Measurements from ENCODE around the gene C6orf132.

C6orf132 gene

DNA sequence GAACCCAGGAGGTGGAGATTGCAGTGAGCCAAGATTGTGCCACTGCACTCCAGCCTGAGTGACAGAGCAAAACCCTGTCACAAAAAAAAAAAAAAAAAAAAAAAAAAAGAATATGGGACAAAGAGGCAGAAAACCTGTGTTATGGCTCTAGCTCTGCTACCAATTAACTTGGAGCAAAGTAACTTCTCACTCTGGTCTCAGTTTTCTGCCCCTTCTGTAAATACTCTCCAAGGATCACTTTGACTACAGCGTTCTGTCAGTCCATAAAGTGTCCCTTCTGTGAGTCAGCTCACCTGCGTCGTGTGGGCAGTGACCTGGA lies 24.6 kb downstream of the C6orf132 start:
- Histone ChIP-seq H3K9ac (ENCODE audit: low read length) (no peak overlapping the region), H3K4me3 (ENCODE audit: low read depth, low read length) (no peak overlapping the region), H3K36me3 (ENCODE audit: control insufficient read depth, insufficient read depth, low read length) (peaks cover 12% of the 10 kb centered on the region; the same call in 1 of the 2 replicates), H3K4me1 (ENCODE audit: control insufficient read depth, insufficient read depth, low read length) (no peaks in the 10 kb centered on the region), H3K27me3 (ENCODE audit: control insufficient read depth, insufficient read depth, low read length) (no peaks in the 10 kb centered on the region), H3K27ac (ENCODE audit: low read depth, low read length) (no peak overlapping the region), H3K9me3 (ENCODE audit: control insufficient read depth, insufficient read depth, low read depth, low read length) (no peaks in the 10 kb centered on the region)

DNA sequence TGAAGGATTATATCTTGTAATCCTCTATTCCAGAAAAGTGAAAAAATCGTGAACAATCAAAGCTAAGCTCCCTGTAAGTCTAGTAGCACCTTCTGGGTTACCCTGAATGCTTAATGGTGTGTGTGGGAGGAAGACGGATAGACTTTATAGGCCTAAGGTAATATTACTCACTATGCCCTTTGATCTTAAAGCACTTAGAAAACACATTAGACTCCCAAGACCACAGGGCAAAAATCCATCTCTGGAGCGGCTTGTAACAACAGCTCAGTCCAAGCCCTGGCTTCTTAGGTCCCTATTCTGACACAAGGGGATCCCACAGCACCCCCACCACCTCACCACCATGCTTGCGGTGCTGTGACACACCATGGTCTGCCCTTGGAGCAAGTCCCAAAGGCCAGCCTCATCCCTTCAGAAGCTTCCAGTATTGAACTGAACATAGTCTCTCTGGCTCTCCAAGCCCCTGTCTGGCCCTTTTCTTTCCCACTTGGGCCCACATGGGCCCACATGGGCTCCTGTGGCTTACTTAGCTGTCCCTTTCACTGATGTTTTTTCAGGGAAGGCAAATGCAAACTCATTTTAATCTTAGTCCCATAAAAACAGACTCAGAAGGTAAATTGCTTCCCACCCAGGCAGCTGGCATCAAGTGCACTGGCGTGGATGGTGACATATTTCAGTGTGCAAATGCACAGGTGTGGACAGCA lies 28.3 kb downstream of the C6orf132 start:
- no peaks in the 10 kb centered on the region for H3K4me1 ChIP-seq (ENCODE audit: control insufficient read depth, insufficient read depth, low read length)
- peaks cover 15% of the 10 kb centered on the region for H3K36me3 ChIP-seq (ENCODE audit: control insufficient read depth, insufficient read depth, low read length)
- no peak overlapping the region for H3K9ac ChIP-seq (ENCODE audit: low read length)
- H3K4me3 ChIP-seq (ENCODE audit: low read depth, low read length): no peak overlapping the region
- H3K27ac ChIP-seq (ENCODE audit: low read depth, low read length): no peak overlapping the region
- H3K27me3 ChIP-seq (ENCODE audit: control insufficient read depth, insufficient read depth, low read length): no peaks in the 10 kb centered on the region
- no peaks in the 10 kb centered on the region for H3K9me3 ChIP-seq (ENCODE audit: control insufficient read depth, insufficient read depth, low read depth, low read length)

DNA sequence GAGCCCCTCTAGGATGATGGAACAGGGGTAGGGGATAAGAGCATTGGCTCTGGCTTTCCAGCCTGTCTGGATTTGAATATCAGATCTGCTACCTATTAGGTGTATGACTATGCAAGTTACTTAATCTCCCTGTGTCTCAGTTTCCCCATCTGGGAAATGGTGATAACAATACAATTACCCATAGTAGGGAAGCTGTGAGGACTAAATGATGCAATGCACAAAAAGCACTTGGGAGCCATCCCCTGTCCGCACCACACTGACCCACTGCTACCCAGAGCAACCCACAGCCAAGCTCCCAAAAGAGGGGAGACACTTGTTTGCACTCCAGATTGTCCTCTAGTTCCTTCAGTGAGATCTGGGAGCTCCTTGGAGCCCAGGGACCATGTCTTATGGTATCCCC lies 30.1 kb downstream of the C6orf132 start:
- Histone ChIP-seq H3K9me3 (ENCODE audit: control insufficient read depth, insufficient read depth, low read depth, low read length) (no peaks in the 10 kb centered on the region), H3K36me3 (ENCODE audit: control insufficient read depth, insufficient read depth, low read length) (peaks cover 28% of the 10 kb centered on the region), H3K27ac (ENCODE audit: low read depth, low read length) (no peak overlapping the region), H3K4me1 (ENCODE audit: control insufficient read depth, insufficient read depth, low read length) (no peaks in the 10 kb centered on the region), H3K4me3 (ENCODE audit: low read depth, low read length) (no peak overlapping the region), H3K27me3 (ENCODE audit: control insufficient read depth, insufficient read depth, low read length) (no peaks in the 10 kb centered on the region), H3K9ac (ENCODE audit: low read length) (no peak overlapping the region)

DNA sequence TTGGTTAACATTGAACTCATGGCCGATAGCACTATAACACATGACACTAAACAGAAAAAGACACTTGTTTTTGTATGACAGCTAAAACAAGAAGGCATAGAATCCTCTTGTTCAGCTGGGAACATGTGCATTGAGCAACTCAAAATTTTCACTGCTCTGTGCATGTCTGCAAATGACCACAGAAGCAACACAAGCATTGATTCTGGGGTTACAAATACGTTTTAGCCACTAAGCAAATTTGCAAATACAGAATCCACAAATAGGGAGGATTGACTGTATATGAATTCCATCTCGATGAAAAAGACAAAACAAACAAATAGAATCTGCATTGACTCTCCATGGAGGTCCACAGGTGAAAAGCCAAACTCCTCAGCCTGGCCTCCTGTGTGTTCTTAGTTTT lies 31.7 kb downstream of the C6orf132 start:
- no peaks in the 10 kb centered on the region for H3K27me3 ChIP-seq (ENCODE audit: control insufficient read depth, insufficient read depth, low read length)
- no peak overlapping the region for H3K4me3 ChIP-seq (ENCODE audit: low read depth, low read length)
- H3K27ac ChIP-seq (ENCODE audit: low read depth, low read length): no peak overlapping the region
- no peak overlapping the region for H3K9ac ChIP-seq (ENCODE audit: low read length)
- peaks cover 32% of the 10 kb centered on the region for H3K36me3 ChIP-seq (ENCODE audit: control insufficient read depth, insufficient read depth, low read length)
- no peaks in the 10 kb centered on the region for H3K9me3 ChIP-seq (ENCODE audit: control insufficient read depth, insufficient read depth, low read depth, low read length)
- no peaks in the 10 kb centered on the region for H3K4me1 ChIP-seq (ENCODE audit: control insufficient read depth, insufficient read depth, low read length)

- Histone ChIP-seq H3K9ac (ENCODE audit: low read length) (no peak overlapping the region), H3K27ac (ENCODE audit: low read depth, low read length) (no peak overlapping the region), H3K4me3 (ENCODE audit: low read depth, low read length) (no peak overlapping the region), H3K36me3 (ENCODE audit: control insufficient read depth, insufficient read depth, low read length) (peaks cover 38% of the 10 kb centered on the region), H3K4me1 (ENCODE audit: control insufficient read depth, insufficient read depth, low read length) (peaks cover 11% of the 10 kb centered on the region), H3K9me3 (ENCODE audit: control insufficient read depth, insufficient read depth, low read depth, low read length) (no peaks in the 10 kb centered on the region), H3K27me3 (ENCODE audit: control insufficient read depth, insufficient read depth, low read length) (no peaks in the 10 kb centered on the region)
Observed at GRCh38 chr6:42108071-42108470, 34.3 kb downstream of the C6orf132 start.

DNA sequence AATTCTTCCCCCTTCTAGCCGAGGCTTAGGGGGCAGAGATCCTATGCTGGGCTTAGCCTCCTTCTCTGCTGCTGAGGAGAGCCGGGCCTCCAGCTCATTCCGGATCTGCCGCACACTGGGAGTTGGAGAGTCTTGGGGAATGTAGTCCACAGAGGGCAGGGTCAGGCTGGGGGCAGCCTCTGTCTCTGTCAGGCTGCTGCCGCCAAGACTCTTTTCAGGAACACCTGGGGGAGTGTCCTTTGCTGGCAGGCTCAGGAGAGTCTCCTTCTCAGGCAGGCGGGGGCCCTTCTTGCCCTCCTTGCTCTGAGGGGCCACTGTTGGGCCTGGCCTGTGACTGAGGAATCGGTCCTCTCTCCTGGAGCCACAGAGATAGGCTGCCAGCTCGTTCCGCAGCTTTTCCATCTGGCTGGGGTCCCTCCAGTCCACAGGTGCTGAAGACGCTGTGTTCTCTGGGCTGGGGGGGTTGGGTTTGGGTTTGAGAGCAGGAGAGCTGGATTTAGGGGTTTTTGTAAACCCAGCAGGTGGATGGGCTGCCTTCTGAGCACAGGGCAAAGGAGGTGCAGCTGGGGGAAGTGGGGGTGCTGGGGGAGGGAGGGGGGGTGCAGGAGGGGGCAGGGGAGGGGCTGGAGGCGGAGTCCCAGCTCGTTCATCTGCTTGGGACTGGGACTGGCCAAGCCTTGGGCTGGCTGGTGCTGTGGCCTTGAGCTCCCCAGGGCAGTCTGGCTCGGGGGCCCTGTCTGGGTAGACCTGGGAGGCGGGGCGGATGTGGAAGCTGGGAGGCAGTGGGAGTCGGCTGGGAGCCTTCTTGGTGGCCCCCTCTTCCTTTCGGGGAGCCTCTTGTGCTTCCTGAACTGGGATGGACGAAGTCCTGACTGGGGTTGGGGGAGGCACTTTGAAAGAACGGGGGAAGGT lies 36.1 kb downstream of the C6orf132 start:
- Histone ChIP-seq H3K27ac (ENCODE audit: low read depth, low read length) (no peak overlapping the region), H3K36me3 (ENCODE audit: control insufficient read depth, insufficient read depth, low read length) (peaks cover 44% of the 10 kb centered on the region), H3K4me3 (ENCODE audit: low read depth, low read length) (no peak overlapping the region), H3K9ac (ENCODE audit: low read length) (no peak overlapping the region), H3K4me1 (ENCODE audit: control insufficient read depth, insufficient read depth, low read length) (peaks cover 11% of the 10 kb centered on the region), H3K27me3 (ENCODE audit: control insufficient read depth, insufficient read depth, low read length) (no peaks in the 10 kb centered on the region), H3K9me3 (ENCODE audit: control insufficient read depth, insufficient read depth, low read depth, low read length) (no peaks in the 10 kb centered on the region)

DNA sequence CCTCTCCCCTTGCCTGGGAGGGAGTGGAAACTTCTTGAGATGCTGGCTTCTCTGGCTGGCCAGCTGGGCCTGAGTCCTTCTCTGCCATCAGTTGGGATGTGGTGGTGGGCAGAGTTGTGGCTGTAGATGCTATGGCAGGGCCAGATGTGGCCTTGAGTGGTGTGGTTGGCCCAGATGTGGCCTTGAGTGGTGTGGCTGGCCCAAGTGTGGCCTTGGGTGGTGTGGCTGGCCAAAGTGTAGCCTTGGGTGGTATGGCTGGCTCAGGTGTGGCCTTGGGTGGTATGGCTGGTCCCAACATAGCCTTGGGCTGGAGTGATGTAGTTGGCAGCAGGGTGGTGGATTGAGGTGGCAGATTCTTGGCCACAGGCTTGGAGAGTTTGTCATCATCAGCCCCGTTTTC lies 36.7 kb downstream of the C6orf132 start:
- no peak overlapping the region for H3K4me3 ChIP-seq (ENCODE audit: low read depth, low read length)
- no peaks in the 10 kb centered on the region for H3K27me3 ChIP-seq (ENCODE audit: control insufficient read depth, insufficient read depth, low read length)
- H3K27ac ChIP-seq (ENCODE audit: low read depth, low read length): no peak overlapping the region
- H3K9me3 ChIP-seq (ENCODE audit: control insufficient read depth, insufficient read depth, low read depth, low read length): no peaks in the 10 kb centered on the region
- peaks cover 43% of the 10 kb centered on the region for H3K36me3 ChIP-seq (ENCODE audit: control insufficient read depth, insufficient read depth, low read length)
- H3K4me1 ChIP-seq (ENCODE audit: control insufficient read depth, insufficient read depth, low read length): peaks cover 11% of the 10 kb centered on the region
- no peak overlapping the region for H3K9ac ChIP-seq (ENCODE audit: low read length)

DNA sequence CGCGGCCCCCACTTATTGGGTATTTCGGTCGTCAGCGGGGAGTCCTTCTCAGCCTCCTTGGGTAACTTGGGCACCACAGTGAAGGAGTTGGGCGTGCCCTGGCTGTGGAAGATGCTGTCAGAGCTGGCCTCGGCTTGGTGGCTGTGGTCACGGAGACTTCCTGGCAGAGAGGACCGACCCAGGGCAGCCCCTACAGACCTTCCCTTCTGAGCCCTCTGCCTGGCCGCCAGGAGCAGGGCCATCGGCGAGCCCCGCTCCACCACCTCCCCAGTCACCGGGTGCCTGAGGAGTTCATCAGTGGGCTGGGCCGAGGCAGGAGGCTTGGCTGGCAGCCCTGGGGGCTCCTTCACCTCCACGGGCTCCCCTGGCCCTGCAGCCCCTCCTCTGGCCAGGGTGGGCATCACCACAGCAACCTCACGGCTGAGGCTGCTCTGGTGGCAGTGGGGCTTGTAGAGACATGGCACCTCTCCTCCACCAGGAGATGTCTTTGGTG lies 37.2 kb downstream of the C6orf132 start:
- Histone ChIP-seq H3K4me1 (ENCODE audit: control insufficient read depth, insufficient read depth, low read length) (peaks cover 11% of the 10 kb centered on the region), H3K27me3 (ENCODE audit: control insufficient read depth, insufficient read depth, low read length) (no peaks in the 10 kb centered on the region), H3K36me3 (ENCODE audit: control insufficient read depth, insufficient read depth, low read length) (peaks cover 38% of the 10 kb centered on the region), H3K9me3 (ENCODE audit: control insufficient read depth, insufficient read depth, low read depth, low read length) (no peaks in the 10 kb centered on the region), H3K9ac (ENCODE audit: low read length) (no peak overlapping the region), H3K4me3 (ENCODE audit: low read depth, low read length) (peak overlapping the region; percentile 61), H3K27ac (ENCODE audit: low read depth, low read length) (no peak overlapping the region)

- Histone ChIP-seq H3K27me3 (ENCODE audit: control insufficient read depth, insufficient read depth, low read length) (no peaks in the 10 kb centered on the region), H3K4me1 (ENCODE audit: control insufficient read depth, insufficient read depth, low read length) (peaks cover 16% of the 10 kb centered on the region), H3K27ac (ENCODE audit: low read depth, low read length) (peak overlapping the region; percentile 58; the same call in 1 of the 2 replicates), H3K9ac (ENCODE audit: low read length) (peak overlapping the region; percentile 70), H3K9me3 (ENCODE audit: control insufficient read depth, insufficient read depth, low read depth, low read length) (no peaks in the 10 kb centered on the region), H3K4me3 (ENCODE audit: low read depth, low read length) (peak overlapping the region; percentile 61), H3K36me3 (ENCODE audit: control insufficient read depth, insufficient read depth, low read length) (peaks cover 33% of the 10 kb centered on the region)
Observed at GRCh38 chr6:42104804-42105125, 37.7 kb downstream of the C6orf132 start.

DNA sequence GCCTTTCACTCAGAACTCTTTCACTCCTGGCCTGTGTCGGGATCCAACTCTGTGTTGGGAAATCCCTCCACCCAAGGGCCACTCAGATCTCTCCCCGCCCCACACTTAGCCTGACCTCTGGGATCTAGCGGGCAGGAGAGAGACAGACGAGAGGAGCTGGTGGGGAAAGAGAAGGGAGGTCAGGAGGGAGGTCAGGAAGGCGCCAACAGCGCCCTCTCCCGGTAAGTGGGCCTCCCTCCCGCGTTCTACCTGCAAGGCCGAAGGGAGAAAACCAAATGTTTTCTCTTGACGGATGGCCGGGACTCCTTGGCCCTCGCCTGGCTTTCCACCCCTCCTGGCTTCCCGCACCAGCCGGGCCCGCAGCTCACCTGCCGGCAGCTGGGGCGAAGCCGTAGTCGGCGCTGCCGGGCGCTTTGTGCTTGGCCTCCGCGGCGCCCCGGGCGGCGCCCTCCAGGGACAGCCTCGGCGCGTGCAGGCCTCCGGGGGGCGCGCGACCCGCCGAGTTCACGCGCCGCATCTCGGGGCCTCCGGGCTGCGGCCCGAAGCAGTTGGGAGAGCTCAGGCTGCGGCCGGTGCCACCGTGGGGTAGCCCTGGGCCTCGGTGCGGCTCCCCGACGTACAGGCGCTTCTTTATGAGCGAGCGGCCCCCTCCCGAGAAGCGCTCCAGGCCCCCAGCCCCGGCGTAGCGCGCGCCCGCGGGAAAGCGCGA lies 38.2 kb downstream of the C6orf132 start:
- H3K4me1 ChIP-seq (ENCODE audit: control insufficient read depth, insufficient read depth, low read length): peaks cover 21% of the 10 kb centered on the region
- peak overlapping the region; percentile 61 for H3K4me3 ChIP-seq (ENCODE audit: low read depth, low read length)
- H3K27ac ChIP-seq (ENCODE audit: low read depth, low read length): peak overlapping the region; percentile 58; the same call in 1 of the 2 replicates
- no peaks in the 10 kb centered on the region for H3K9me3 ChIP-seq (ENCODE audit: control insufficient read depth, insufficient read depth, low read depth, low read length)
- peaks cover 28% of the 10 kb centered on the region for H3K36me3 ChIP-seq (ENCODE audit: control insufficient read depth, insufficient read depth, low read length)
- no peaks in the 10 kb centered on the region for H3K27me3 ChIP-seq (ENCODE audit: control insufficient read depth, insufficient read depth, low read length)
- H3K9ac ChIP-seq (ENCODE audit: low read length): peak overlapping the region; percentile 70

GRCh38 chr6:42103753-42104094 lies 38.7 kb downstream of the C6orf132 start:
- H3K4me3 ChIP-seq (ENCODE audit: low read depth, low read length): peak overlapping the region; percentile 61
- peak overlapping the region; percentile 70 for H3K9ac ChIP-seq (ENCODE audit: low read length)

More at GRCh38 chr6:42103753-42104094, 38.7 kb downstream of the C6orf132 start:
- peaks cover 25% of the 10 kb centered on the region for H3K4me1 ChIP-seq (ENCODE audit: control insufficient read depth, insufficient read depth, low read length)
- no peak overlapping the region for H3K27ac ChIP-seq (ENCODE audit: low read depth, low read length)
- H3K9me3 ChIP-seq (ENCODE audit: control insufficient read depth, insufficient read depth, low read depth, low read length): no peaks in the 10 kb centered on the region
- 0 out of 2 replicates have a peak, but pooled peaks cover 2% of the 10 kb centered on the region for H3K27me3 ChIP-seq (ENCODE audit: control insufficient read depth, insufficient read depth, low read length)
- peaks cover 26% of the 10 kb centered on the region for H3K36me3 ChIP-seq (ENCODE audit: control insufficient read depth, insufficient read depth, low read length)
